ENCODE data around the gene RABAC1. TPM values are rescaled to one million over a fixed set of nuclear protein-coding genes. Genes with fewer than 3 reads are reported as not detected.

The RABAC1 gene
- total RNA-seq, 1 experiment from 2014 or later = 94.0 TPM

DNA sequence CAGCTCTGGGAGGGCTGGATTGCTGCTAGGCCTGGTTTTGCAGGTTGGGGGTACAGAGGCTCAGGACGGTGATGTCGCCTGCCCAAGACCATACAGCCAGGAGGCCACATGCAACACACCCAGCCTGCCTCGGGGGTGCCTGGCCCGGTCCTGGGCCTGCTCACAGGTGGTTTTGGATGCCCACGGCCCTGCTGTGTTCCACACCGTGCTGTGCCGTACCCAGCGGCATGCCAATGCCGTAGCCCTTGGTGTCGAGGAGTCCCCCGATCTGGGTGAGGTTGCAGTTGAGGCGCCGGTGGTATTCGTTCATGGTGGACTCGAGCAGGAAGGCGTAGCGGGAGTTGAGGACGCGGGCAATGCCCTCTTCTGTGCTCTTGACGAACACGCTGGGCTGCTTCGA lies 46.4 kb upstream of the RABAC1 start:
- no peaks in the 10 kb centered on the region for H3K23me2 ChIP-seq (ENCODE audit: insufficient read length, low read depth, low read length, poor library complexity, severe bottlenecking)
- H3K4me3 Mint-ChIP-seq = no peak overlapping the region
- no peak overlapping the region for H3K18ac ChIP-seq (ENCODE audit: insufficient read length, low read depth, low read length)
- H3K79me2 ChIP-seq (ENCODE audit: insufficient read depth, low read length) = no peaks in the 10 kb centered on the region
- peaks cover 25 to 46% (median 41%) of the 10 kb centered on the region in 3 experiments for H3K36me3 Mint-ChIP-seq (ENCODE audit: insufficient read depth in 1 of 3, low read depth in 3 of 3)
- peaks cover 5% of the 10 kb centered on the region for H3K27me3 ChIP-seq (ENCODE audit: insufficient read depth, low read length)
- H3K4me1 Mint-ChIP-seq = peaks cover 11 to 12% of the 10 kb centered on the region in 2 experiments
- H3K27ac ChIP-seq (ENCODE audit: insufficient read length, low read depth, low read length) = no peak overlapping the region
- H3K79me1 ChIP-seq (ENCODE audit: insufficient read depth, low read depth, low read length, poor library complexity, severe bottlenecking) = no peaks in the 10 kb centered on the region
- H2BK20ac ChIP-seq (ENCODE audit: low read depth, low read length, poor library complexity, severe bottlenecking) = no peak overlapping the region
- no peaks in the 10 kb centered on the region for H4K20me1 ChIP-seq (ENCODE audit: control insufficient read depth, insufficient read depth, insufficient read length)
- no peaks in the 10 kb centered on the region for H3K9me3 ChIP-seq (ENCODE audit: control insufficient read depth, low read depth, low read length)
- H4K91ac ChIP-seq (ENCODE audit: insufficient read length, low read depth, low read length) = no peak overlapping the region
- no peak overlapping the region for H4K5ac ChIP-seq (ENCODE audit: insufficient read length, low read depth, low read length)
- no peak overlapping the region for H3K9ac ChIP-seq (ENCODE audit: extremely low read depth, insufficient read length, low read length)
- no peak overlapping the region for H3T11ph ChIP-seq (ENCODE audit: low read length)
- TF ChIP-seq, protein P1, sequence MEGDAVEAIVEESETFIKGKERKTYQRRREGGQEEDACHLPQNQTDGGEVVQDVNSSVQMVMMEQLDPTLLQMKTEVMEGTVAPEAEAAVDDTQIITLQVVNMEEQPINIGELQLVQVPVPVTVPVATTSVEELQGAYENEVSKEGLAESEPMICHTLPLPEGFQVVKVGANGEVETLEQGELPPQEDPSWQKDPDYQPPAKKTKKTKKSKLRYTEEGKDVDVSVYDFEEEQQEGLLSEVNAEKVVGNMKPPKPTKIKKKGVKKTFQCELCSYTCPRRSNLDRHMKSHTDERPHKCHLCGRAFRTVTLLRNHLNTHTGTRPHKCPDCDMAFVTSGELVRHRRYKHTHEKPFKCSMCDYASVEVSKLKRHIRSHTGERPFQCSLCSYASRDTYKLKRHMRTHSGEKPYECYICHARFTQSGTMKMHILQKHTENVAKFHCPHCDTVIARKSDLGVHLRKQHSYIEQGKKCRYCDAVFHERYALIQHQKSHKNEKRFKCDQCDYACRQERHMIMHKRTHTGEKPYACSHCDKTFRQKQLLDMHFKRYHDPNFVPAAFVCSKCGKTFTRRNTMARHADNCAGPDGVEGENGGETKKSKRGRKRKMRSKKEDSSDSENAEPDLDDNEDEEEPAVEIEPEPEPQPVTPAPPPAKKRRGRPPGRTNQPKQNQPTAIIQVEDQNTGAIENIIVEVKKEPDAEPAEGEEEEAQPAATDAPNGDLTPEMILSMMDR (conservative IDR thresholded peaks at IDR 0.05) = no peak
- H2BK15ac ChIP-seq (ENCODE audit: low read depth, low read length) = no peak overlapping the region
- no peak overlapping the region for H3K56ac ChIP-seq (ENCODE audit: insufficient read length, low read depth, low read length)
- WGBS (ENCODE audit: extremely low coverage, insufficient read length, low lambda C conversion rate) = no CpG with 5 or more reads among the region's 22 CpGs
- no peak overlapping the region for H4K8ac ChIP-seq (replicated peaks; ENCODE audit: insufficient read length, low read depth, low read length)
- no peak overlapping the region for H3K14ac ChIP-seq (ENCODE audit: insufficient read depth, low read length)
- no peak overlapping the region for H2AK5ac ChIP-seq (ENCODE audit: insufficient read length, low read length)
- H2AFZ ChIP-seq (ENCODE audit: low read length) = no peak overlapping the region
- 0 out of 7 replicates have a peak overlapping the region, but pooled peaks of 1 of the 3 experiments have one; percentile 31 for H3K27ac Mint-ChIP-seq
- no peaks in the 10 kb centered on the region; a peak in 1 of 5 replicates for H3K9me3 Mint-ChIP-seq
- no peak overlapping the region for H3K4ac ChIP-seq (ENCODE audit: low read depth, low read length)
- H3K27me3 Mint-ChIP-seq (ENCODE audit: low read depth) = peaks cover 23% of the 10 kb centered on the region
- no peak overlapping the region for H3K4me2 ChIP-seq (ENCODE audit: insufficient read depth, insufficient read length, low read length)
- H3K4me1 ChIP-seq (ENCODE audit: insufficient read depth, low read length) = peaks cover 5% of the 10 kb centered on the region; the same call in 1 of the 2 replicates
- H2BK12ac ChIP-seq (ENCODE audit: insufficient read length, low read depth, low read length) = no peak overlapping the region
- H2BK120ac ChIP-seq (ENCODE audit: low read depth, low read length, poor library complexity, severe bottlenecking) = no peak overlapping the region
- no peak overlapping the region for H3K23ac ChIP-seq (ENCODE audit: insufficient read length, low read depth, low read length)
- no peak for DNase-seq
- no peak overlapping the region for H2BK5ac ChIP-seq (ENCODE audit: insufficient read length, low read length)
